ENCODE measurements around the gene CSF3. TPM values are rescaled to one million over a fixed set of nuclear protein-coding genes. Genes with fewer than 3 reads are reported as not detected.

CSF3 gene
- total RNA-seq, 1 donor from 2014 or later, result not detected

- TF ChIP-seq CTCF (IDR thresholded peaks at IDR 0.05), result no peak
- Mint-ChIP-seq H3K4me1 (ENCODE audit: unreplicated experiment) (peaks cover 33% of the 10 kb centered on the region), H3K36me3 (ENCODE audit: unreplicated experiment) (peaks cover 42% of the 10 kb centered on the region), H3K27ac (ENCODE audit: unreplicated experiment) (no peak overlapping the region), H3K9me3 (ENCODE audit: unreplicated experiment) (no peaks in the 10 kb centered on the region), H3K4me3 (ENCODE audit: unreplicated experiment) (no peak overlapping the region), H3K27me3 (ENCODE audit: unreplicated experiment) (no peaks in the 10 kb centered on the region)
- no peak for DNase-seq (ENCODE audit: extremely low spot score, unreplicated experiment)
These were observed 9.7 kb downstream of the CSF3 start for GRCh38 chr17:40024901-40025300.

- H3K27ac Mint-ChIP-seq (ENCODE audit: unreplicated experiment), result no peak overlapping the region
- no peaks in the 10 kb centered on the region for H3K9me3 Mint-ChIP-seq (ENCODE audit: unreplicated experiment)
- H3K27me3 Mint-ChIP-seq (ENCODE audit: unreplicated experiment), result no peaks in the 10 kb centered on the region
- TF ChIP-seq CTCF (IDR thresholded peaks at IDR 0.05), result no peak
- peaks cover 33% of the 10 kb centered on the region for H3K4me1 Mint-ChIP-seq (ENCODE audit: unreplicated experiment)
- peaks cover 39% of the 10 kb centered on the region for H3K36me3 Mint-ChIP-seq (ENCODE audit: unreplicated experiment)
- DNase-seq (ENCODE audit: extremely low spot score, unreplicated experiment), result no peak
- H3K4me3 Mint-ChIP-seq (ENCODE audit: unreplicated experiment), result no peak overlapping the region
These were observed 10.3 kb downstream of the CSF3 start for GRCh38 chr17:40025559-40025958.

GRCh38 chr17:40025991-40026815, 11.0 kb downstream of the CSF3 start:
- H3K27me3 Mint-ChIP-seq (ENCODE audit: unreplicated experiment), result no peaks in the 10 kb centered on the region
- no peaks in the 10 kb centered on the region for H3K9me3 Mint-ChIP-seq (ENCODE audit: unreplicated experiment)
- H3K4me3 Mint-ChIP-seq (ENCODE audit: unreplicated experiment), result no peak overlapping the region
- no peak overlapping the region for H3K27ac Mint-ChIP-seq (ENCODE audit: unreplicated experiment)
- no peak for DNase-seq (ENCODE audit: extremely low spot score, unreplicated experiment)
- TF ChIP-seq CTCF (IDR thresholded peaks at IDR 0.05), result no peak
- peaks cover 45% of the 10 kb centered on the region for H3K36me3 Mint-ChIP-seq (ENCODE audit: unreplicated experiment)
- H3K4me1 Mint-ChIP-seq (ENCODE audit: unreplicated experiment), result peaks cover 27% of the 10 kb centered on the region

GRCh38 chr17:40026816-40027613, 11.8 kb downstream of the CSF3 start:
- H3K4me1 Mint-ChIP-seq (ENCODE audit: unreplicated experiment), result peaks cover 19% of the 10 kb centered on the region
- TF ChIP-seq CTCF (IDR thresholded peaks at IDR 0.05), result peak; percentile 92
- no peaks in the 10 kb centered on the region for H3K9me3 Mint-ChIP-seq (ENCODE audit: unreplicated experiment)
- H3K27ac Mint-ChIP-seq (ENCODE audit: unreplicated experiment), result no peak overlapping the region
- no peaks in the 10 kb centered on the region for H3K27me3 Mint-ChIP-seq (ENCODE audit: unreplicated experiment)
- H3K36me3 Mint-ChIP-seq (ENCODE audit: unreplicated experiment), result peaks cover 47% of the 10 kb centered on the region
- DNase-seq (ENCODE audit: extremely low spot score, unreplicated experiment), result peak; percentile 93
- H3K4me3 Mint-ChIP-seq (ENCODE audit: unreplicated experiment), result no peak overlapping the region

GRCh38 chr17:40027614-40028012, 12.4 kb downstream of the CSF3 start:
- no peaks in the 10 kb centered on the region for H3K27me3 Mint-ChIP-seq (ENCODE audit: unreplicated experiment)
- H3K36me3 Mint-ChIP-seq (ENCODE audit: unreplicated experiment), result peaks cover 48% of the 10 kb centered on the region
- H3K4me1 Mint-ChIP-seq (ENCODE audit: unreplicated experiment), result peaks cover 14% of the 10 kb centered on the region
- no peaks in the 10 kb centered on the region for H3K9me3 Mint-ChIP-seq (ENCODE audit: unreplicated experiment)
- DNase-seq (ENCODE audit: extremely low spot score, unreplicated experiment), result no peak
- no peak overlapping the region for H3K4me3 Mint-ChIP-seq (ENCODE audit: unreplicated experiment)
- TF ChIP-seq CTCF (IDR thresholded peaks at IDR 0.05), result no peak
- H3K27ac Mint-ChIP-seq (ENCODE audit: unreplicated experiment), result no peak overlapping the region
